Measurements from ENCODE around the gene UGGT2.

DNA sequence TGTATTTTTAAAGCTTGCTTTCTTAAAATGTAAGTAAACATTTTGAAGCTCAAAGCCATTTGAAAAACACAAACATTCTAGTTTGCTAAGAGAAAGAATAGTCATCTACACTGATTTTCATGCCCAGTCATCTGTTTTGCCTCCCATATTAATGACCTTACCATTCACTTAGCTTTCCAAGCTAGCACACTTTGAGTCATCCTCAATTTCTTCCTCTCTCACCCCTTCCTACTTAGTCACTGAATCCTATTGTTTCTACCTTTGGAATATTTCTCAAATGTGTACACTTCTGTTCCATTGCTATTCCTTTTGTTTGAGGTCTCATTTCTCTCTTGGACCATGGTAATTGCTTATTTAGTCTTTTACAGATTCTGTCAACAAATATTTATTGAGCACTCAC, 29.4 kb upstream of the UGGT2 start:
- TF ChIP-seq POLR2A (IDR thresholded peaks at IDR 0.05; ENCODE audit: low read length) (no peak), JUNB (IDR thresholded peaks at IDR 0.05) (no peak), FOSL2 (IDR thresholded peaks at IDR 0.05) (no peak), FOSL2 (CRISPR knock-in tag; IDR thresholded peaks at IDR 0.05) (no peak)

Measured in A549 (cell line).